Gastrocnemius medialis (tissue), 4 donors: ENCODE data around the gene GLDC. TPM values are rescaled to one million over a fixed set of nuclear protein-coding genes. Genes with fewer than 3 reads are reported as not detected.

Source experiments
- ATAC-seq, 2 donors: fragments of 150-250 bp; one replicate each; pipeline ENCODE4 v1.9.1; 2016
- DNase-seq, 2 donors: peaks; one replicate each; pipeline ENCODE4 v3.0.0-alpha.2; 2019
- H3K27ac ChIP-seq, 4 donors: fragments of 200-600 bp; sonication (generic); 1 replicate in 1 of 4; 2 replicates in 3 of 4; pipeline ENCODE4 v1.5.1; 2016 to 2018; ENCODE audit warnings: mild to moderate bottlenecking in 2 of 4, moderate library complexity in 1 of 4
- H3K27me3 ChIP-seq, 3 donors: fragments of 200-600 bp; sonication (generic) in 2 of 3; 1 replicate in 1 of 3; 2 replicates in 2 of 3; pipeline versions ENCODE4 v1.5.1 to v1.6.0; 2016 to 2019; ENCODE audit warnings: mild to moderate bottlenecking in 1 of 3, moderate library complexity in 1 of 3
- H3K36me3 ChIP-seq, 2 donors: fragments of 200-600 bp; sonication (generic) in 1 of 2; one replicate each; pipeline ENCODE4 v1.5.1; 2017 to 2018
- H3K4me1 ChIP-seq, 2 donors: fragments of 200-600 bp; sonication (generic) in 1 of 2; one replicate each; pipeline ENCODE4 v1.5.1; 2016 to 2017; ENCODE audit warnings: mild to moderate bottlenecking in 2 of 2
- H3K4me3 ChIP-seq, 4 donors: fragments of 200-600 bp; sonication (generic) in 3 of 4; 1 replicate in 1 of 4; 2 replicates in 3 of 4; pipeline ENCODE4 v1.5.1; 2016 to 2019; ENCODE audit warnings: mild to moderate bottlenecking in 2 of 4
- H3K9me3 ChIP-seq, 3 donors: fragments of 200-600 bp; sonication (generic) in 2 of 3; 1 replicate in 1 of 3; 2 replicates in 2 of 3; pipeline ENCODE4 v1.5.1; 2016 to 2019
- CTCF ChIP-seq, 5 experiments: fragments of 450-650 bp in 3 of 5; fragments of 200-600 bp in 2 of 5; sonication (generic) in 2 of 5; IDR thresholded peaks in 4 of 5; conservative IDR thresholded peaks in 1 of 5; 1 replicate in 4 of 5; 2 replicates in 1 of 5; pipeline ENCODE4 v1.5.1; 2016 to 2019; ENCODE audit warnings: antibody characterized with exemption in 5 of 5, mild to moderate bottlenecking in 3 of 5, moderate library complexity in 3 of 5
- POLR2A ChIP-seq, 2 donors: fragments of 450-650 bp; IDR thresholded peaks; one replicate each; pipeline ENCODE4 v1.6.1; 2017; ENCODE audit warnings: antibody characterized with exemption in 2 of 2, mild to moderate bottlenecking in 2 of 2, moderate library complexity in 2 of 2
- in situ Hi-C, 4 donors: fragments of 200-750 bp; cut with MboI; loops; one replicate each; pipeline versions ENCODE4 v1.15.0 to v1.8.0; 2017; ENCODE audit warnings: low sequenced_read_pairs in 4 of 4
- intact Hi-C: fragments of 100-400 bp; cut with DNase I; formaldehyde crosslinking; loops from one replicate; pipeline ENCODE4 v1.15.1; 2023; ENCODE audit warnings: low total_unique reads
- total RNA-seq, 4 donors: library from RNA; depleted of rRNA; stranded (reverse); fragments of >200 nt; gene quantifications; one replicate each; pipeline versions ENCODE4 v1.1.0 to v1.2.3, GENCODE V29; 2016

GLDC gene
- total RNA-seq, 4 donors from 2014 or later = 0.31 to 1.00 (median 0.47) TPM

- DNase-seq = no peak
Observed at GRCh38 chr9:6564868-6565267, 80.7 kb downstream of the GLDC start.

GRCh38 chr9:6564360-6564759 is 81.2 kb downstream of the GLDC start:
- Histone ChIP-seq H3K4me1 (no peaks in the 10 kb centered on the region), H3K36me3 (no peaks in the 10 kb centered on the region), H3K9me3 (no peaks in the 10 kb centered on the region), H3K27me3 (no peaks in the 10 kb centered on the region), H3K4me3 (no peak overlapping the region), H3K27ac (no peak overlapping the region)
- ATAC-seq = no peak
- DNase-seq = no peak
- TF ChIP-seq POLR2A (IDR thresholded peaks at IDR 0.05) (no peak), CTCF (IDR thresholded peaks at IDR 0.05 in 4 of 5, conservative IDR thresholded peaks at IDR 0.05 in 1 of 5) (no peak)
- intact Hi-C loops = no loop called here
- in situ Hi-C loops = loop anchor here in 2 of 4 donors (10.0 kb wide), 2 partner anchors 200 to 210 kb away; no protein-coding TSS in a partner anchor

More at GRCh38 chr9:6564868-6565267, 80.7 kb downstream of the GLDC start:
- H3K36me3 ChIP-seq = no peaks in the 10 kb centered on the region
- no peak overlapping the region for H3K27ac ChIP-seq
- intact Hi-C loops (no loop called here), in situ Hi-C loops (loop anchor here in 3 of 4 donors (5.0 to 10.0 kb wide), 3 partner anchors 200 to 213 kb away; no protein-coding TSS in a partner anchor)
- TF ChIP-seq POLR2A (IDR thresholded peaks at IDR 0.05) (no peak), CTCF (IDR thresholded peaks at IDR 0.05 in 4 of 5, conservative IDR thresholded peaks at IDR 0.05 in 1 of 5) (no peak)
- H3K9me3 ChIP-seq = no peaks in the 10 kb centered on the region
- ATAC-seq = no peak
- no peaks in the 10 kb centered on the region for H3K27me3 ChIP-seq
- H3K4me1 ChIP-seq = no peaks in the 10 kb centered on the region
- H3K4me3 ChIP-seq = no peak overlapping the region

GRCh38 chr9:6562871-6563430 is 82.6 kb downstream of the GLDC start:
- intact Hi-C loops = no loop called here

GRCh38 chr9:6562201-6562600 is 83.3 kb downstream of the GLDC start:
- no peaks in the 10 kb centered on the region for H3K4me1 ChIP-seq
- H3K27me3 ChIP-seq = no peaks in the 10 kb centered on the region
- no peak overlapping the region for H3K4me3 ChIP-seq
- TF ChIP-seq POLR2A (IDR thresholded peaks at IDR 0.05) = no peak
- no peak for TF ChIP-seq CTCF (IDR thresholded peaks at IDR 0.05 in 4 of 5, conservative IDR thresholded peaks at IDR 0.05 in 1 of 5)
- no peaks in the 10 kb centered on the region for H3K9me3 ChIP-seq
- in situ Hi-C loops (loop anchor here in 2 of 4 donors (10.0 kb wide), 2 partner anchors 197 to 207 kb away; no protein-coding TSS in a partner anchor), intact Hi-C loops (no loop called here)
- ATAC-seq = no peak
- H3K36me3 ChIP-seq = no peaks in the 10 kb centered on the region
- H3K27ac ChIP-seq = no peak overlapping the region
- no peak for DNase-seq

More at GRCh38 chr9:6562871-6563430, 82.6 kb downstream of the GLDC start:
- Histone ChIP-seq H3K9me3 (no peaks in the 10 kb centered on the region), H3K27me3 (no peaks in the 10 kb centered on the region), H3K27ac (no peak overlapping the region), H3K36me3 (no peaks in the 10 kb centered on the region), H3K4me3 (no peak overlapping the region), H3K4me1 (no peaks in the 10 kb centered on the region)
- ATAC-seq (no peak), DNase-seq (no peak)
- in situ Hi-C loops = loop anchor here in 2 of 4 donors (10.0 kb wide), 2 partner anchors 198 to 208 kb away; no protein-coding TSS in a partner anchor
- TF ChIP-seq POLR2A (IDR thresholded peaks at IDR 0.05) = no peak
- no peak for TF ChIP-seq CTCF (IDR thresholded peaks at IDR 0.05 in 4 of 5, conservative IDR thresholded peaks at IDR 0.05 in 1 of 5)
